Common myeloid progenitor, CD34-positive (primary cell): Measurements from ENCODE around the gene KRT2.

Experiments used
- CTCF ChIA-PET: fragments of 350-600 bp; sonication (Branson Sonifier 250); formaldehyde crosslinking; loops from one replicate; lab custom pipeline; 2021; ENCODE audit warnings: antibody characterized with exemption; lab: Charles Lee
- POLR2A ChIA-PET: fragments of 350-600 bp; sonication (Branson Sonifier 250); formaldehyde crosslinking; loops from one replicate; lab custom pipeline; 2021; ENCODE audit warnings: antibody characterized with exemption; lab: Charles Lee
- DNase-seq, 3 donors: peaks; one replicate each; pipeline versions ENCODE4 v3.0.0 to v3.0.0-alpha.2; 2013
- H3K27ac ChIP-seq, 2 experiments: 1 replicate in 1 of 2; 2 replicates in 1 of 2; pipeline ENCODE4 v1.7.0; 2013; ENCODE audit warnings: inconsistent platforms in 2 of 2, low read length in 2 of 2, mild to moderate bottlenecking in 2 of 2, low read depth in 1 of 2, moderate library complexity in 1 of 2; ENCODE audit not compliant: severe bottlenecking in 2 of 2, insufficient read depth in 1 of 2, poor library complexity in 1 of 2
- H3K27me3 ChIP-seq, 5 experiments: replicated peaks in 2 of 5; 1 replicate in 3 of 5; 2 replicates in 2 of 5; pipeline versions ENCODE4 v1.6.1 to v1.7.0; 2013; ENCODE audit warnings: low read length in 4 of 5, mild to moderate bottlenecking in 2 of 5, moderate library complexity in 2 of 5, inconsistent platforms in 1 of 5; ENCODE audit not compliant: insufficient read depth in 5 of 5, control insufficient read depth in 4 of 5
- H3K36me3 ChIP-seq, 4 experiments: 1 replicate in 2 of 4; 2 replicates in 2 of 4; pipeline versions ENCODE4 v1.6.1 to v1.7.0; 2013; ENCODE audit warnings: low read length in 3 of 4, control low read depth in 1 of 4, mild to moderate bottlenecking in 1 of 4; ENCODE audit not compliant: control insufficient read depth in 4 of 4, insufficient read depth in 4 of 4
- H3K4me1 ChIP-seq, 4 experiments: 1 replicate in 3 of 4; 2 replicates in 1 of 4; pipeline versions ENCODE4 v1.6.1 to v1.7.1; 2013; ENCODE audit warnings: low read length in 3 of 4, mild to moderate bottlenecking in 3 of 4, control low read depth in 1 of 4, inconsistent platforms in 1 of 4, moderate library complexity in 1 of 4; ENCODE audit not compliant: control insufficient read depth in 4 of 4, insufficient read depth in 4 of 4; ENCODE audit errors: control extremely low read depth in 1 of 4
- H3K4me3 ChIP-seq, 7 experiments: 1 replicate in 4 of 7; 2 replicates in 3 of 7; pipeline versions ENCODE4 v1.5.1 to v1.7.0; 2013; ENCODE audit warnings: mild to moderate bottlenecking in 7 of 7, low read length in 6 of 7, moderate library complexity in 6 of 7, inconsistent platforms in 2 of 7, low read depth in 2 of 7, control low read depth in 1 of 7; ENCODE audit not compliant: insufficient read depth in 4 of 7, control insufficient read depth in 1 of 7; ENCODE audit errors: extremely low read depth in 1 of 7
- H3K9me3 ChIP-seq, 5 experiments: 1 replicate in 4 of 5; 2 replicates in 1 of 5; pipeline versions ENCODE4 v1.6.1 to v1.7.1; 2013; ENCODE audit warnings: low read length in 4 of 5, mild to moderate bottlenecking in 2 of 5, inconsistent platforms in 1 of 5, low read depth in 1 of 5, moderate library complexity in 1 of 5; ENCODE audit not compliant: control insufficient read depth in 4 of 5, insufficient read depth in 2 of 5; ENCODE audit errors: control extremely low read depth in 1 of 5
- WGBS: methylation state at CpG from one replicate; pipeline ENCODE4 v1.1.5; 2013; ENCODE audit not compliant: insufficient coverage; 5-methylcytosine and 5-hydroxymethylcytosine counted together

KRT2 gene

GRCh38 chr12:52637299-52637698, 14.7 kb downstream of the KRT2 start:
- CTCF ChIA-PET: no interaction called here
- Histone ChIP-seq H3K9me3 (no peaks in the 10 kb centered on the region), H3K4me1 (peaks cover 3 to 31% (median 27%) of the 10 kb centered on the region in 4 experiments), H3K36me3 (no peaks in the 10 kb centered on the region), H3K27me3 (no peaks in the 10 kb centered on the region), H3K27ac (no peak overlapping the region), H3K4me3 (no peak overlapping the region)
- 97% methylated on average over 3 of the region's 4 CpGs for WGBS
- no peak for DNase-seq
- POLR2A ChIA-PET: no interaction called here

DNA sequence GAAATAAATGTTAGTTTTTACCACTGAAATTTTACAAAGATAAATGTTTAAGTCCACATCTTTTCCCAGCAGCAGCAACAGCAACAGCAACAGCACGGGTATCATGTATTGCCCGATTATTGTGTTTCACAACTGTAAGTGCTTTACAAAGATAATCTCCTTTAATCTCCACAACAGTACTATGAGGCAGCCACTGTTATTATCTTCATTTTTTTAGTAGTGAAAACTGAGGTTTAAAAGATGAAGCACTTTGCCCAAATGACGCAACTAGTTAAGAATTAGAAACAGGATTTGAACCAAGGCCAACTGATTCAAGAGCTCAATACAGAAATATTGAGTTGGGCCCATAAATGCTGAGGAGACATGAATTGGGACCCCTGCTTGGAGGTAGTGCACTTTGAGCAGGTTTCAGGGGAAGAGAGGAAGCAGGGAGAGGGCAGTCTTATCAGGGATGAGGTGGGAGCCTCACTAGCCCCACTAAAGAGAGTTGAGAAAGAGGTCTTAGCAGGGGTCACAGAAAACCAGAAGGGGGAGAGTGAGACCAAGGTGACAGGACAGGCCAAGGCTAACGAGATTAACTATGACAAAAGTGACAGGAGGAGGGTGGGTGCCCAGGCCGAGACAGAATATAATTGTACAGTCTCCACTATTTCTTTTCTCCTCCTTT, 15.3 kb downstream of the KRT2 start:
- CTCF ChIA-PET: no interaction called here
- Histone ChIP-seq H3K36me3 (no peaks in the 10 kb centered on the region), H3K27me3 (no peaks in the 10 kb centered on the region), H3K27ac (no peak overlapping the region), H3K4me1 (peaks cover 6 to 35% (median 33%) of the 10 kb centered on the region in 4 experiments), H3K4me3 (no peak overlapping the region), H3K9me3 (no peaks in the 10 kb centered on the region)
- POLR2A ChIA-PET: no interaction called here
- DNase-seq: no peak
- WGBS: 97% methylated on average over 3 of the region's 5 CpGs

DNA sequence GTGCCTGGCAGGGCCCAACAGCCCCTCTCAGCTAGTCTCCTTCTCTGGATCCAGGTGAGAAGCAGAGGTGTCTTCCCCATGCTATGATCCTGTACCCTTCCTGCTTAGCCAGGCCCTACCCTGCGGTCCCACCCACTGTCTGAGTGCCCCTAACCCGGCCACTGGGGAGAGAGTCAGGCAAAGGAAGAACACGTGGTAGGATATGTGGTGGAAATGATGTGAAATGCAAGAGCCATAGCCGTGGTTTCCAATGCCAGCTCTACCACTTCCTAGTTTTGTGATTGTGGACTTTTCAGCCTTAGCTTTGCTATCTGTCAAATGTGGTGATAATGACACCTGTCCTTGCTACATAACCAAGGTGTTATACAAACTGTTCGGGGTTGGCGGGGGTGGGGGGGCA, 15.8 kb downstream of the KRT2 start:
- no peaks in the 10 kb centered on the region for H3K27me3 ChIP-seq
- 22% methylated on average over 3 of the region's 6 CpGs for WGBS
- no peaks in the 10 kb centered on the region for H3K9me3 ChIP-seq
- ChIA-PET POLR2A (no interaction called here), CTCF (no interaction called here)
- peaks cover 10 to 40% (median 36%) of the 10 kb centered on the region in 4 experiments for H3K4me1 ChIP-seq
- no peak overlapping the region for H3K4me3 ChIP-seq
- DNase-seq: peak in 2 of 3 donors; percentile 45 to 56
- H3K36me3 ChIP-seq: no peaks in the 10 kb centered on the region
- H3K27ac ChIP-seq: no peak overlapping the region

DNA sequence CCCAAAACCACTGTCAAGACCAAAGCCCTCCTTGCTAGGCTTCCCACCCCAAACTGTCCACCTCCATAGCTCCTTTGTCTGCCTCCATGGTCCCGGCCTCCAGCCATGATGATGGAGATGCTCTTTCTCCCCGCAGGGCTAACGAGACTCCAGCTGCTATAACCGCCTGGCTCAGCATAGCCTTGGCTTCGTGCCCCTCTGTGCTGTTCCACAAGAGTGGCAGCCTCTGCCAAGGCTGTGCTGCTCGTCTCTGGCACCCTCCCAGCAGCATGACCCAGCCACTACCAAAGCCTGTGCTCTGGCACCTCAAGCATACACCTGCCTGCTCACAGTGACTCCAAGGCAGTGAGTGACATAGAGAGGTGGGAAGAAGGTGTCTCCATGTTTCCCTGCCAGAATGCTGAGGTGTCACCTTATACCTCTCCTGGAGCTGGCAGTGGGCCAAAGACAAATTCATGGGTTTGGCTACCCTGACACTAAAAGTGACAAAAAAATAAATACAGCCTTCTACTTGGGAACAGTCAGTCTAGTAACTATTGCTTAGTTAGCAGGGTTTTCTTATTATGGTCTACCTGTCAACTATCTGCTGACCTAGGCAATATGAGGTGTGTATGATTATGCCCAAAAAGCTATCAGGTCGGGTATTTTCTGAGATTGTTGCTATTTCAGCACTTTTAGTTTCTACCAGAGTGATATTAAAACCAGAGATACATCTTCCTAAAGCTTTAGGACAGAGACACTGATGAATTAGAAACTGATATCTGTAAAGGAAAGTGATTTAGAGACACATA, 17.6 kb downstream of the KRT2 start:
- POLR2A ChIA-PET: no interaction called here
- DNase-seq: peak in 1 of 3 donors; percentile 15
- no peaks in the 10 kb centered on the region for H3K9me3 ChIP-seq
- H3K4me3 ChIP-seq: no peak overlapping the region
- no peak overlapping the region for H3K27ac ChIP-seq
- no peaks in the 10 kb centered on the region for H3K36me3 ChIP-seq
- no peaks in the 10 kb centered on the region for H3K27me3 ChIP-seq
- 80% methylated on average over 5 of the region's 7 CpGs for WGBS
- H3K4me1 ChIP-seq: peaks cover 15 to 58% (median 53%) of the 10 kb centered on the region in 4 experiments
- CTCF ChIA-PET: no interaction called here

GRCh38 chr12:52633383-52633782, 18.6 kb downstream of the KRT2 start:
- no peaks in the 10 kb centered on the region for H3K9me3 ChIP-seq
- no peaks in the 10 kb centered on the region for H3K27me3 ChIP-seq
- H3K27ac ChIP-seq: no peak overlapping the region
- CTCF ChIA-PET: interaction anchor here (0.8 to 1.7 kb wide), 8 partner anchors 14 to 237 kb away, joined by 3 to 10 read pairs (median 3); no protein-coding TSS in a partner anchor
- no peak overlapping the region for H3K4me3 ChIP-seq
- peaks cover 15 to 65% (median 59%) of the 10 kb centered on the region in 4 experiments for H3K4me1 ChIP-seq
- DNase-seq: peak; percentile 58 to 96 (median 93)
- POLR2A ChIA-PET: no interaction called here
- H3K36me3 ChIP-seq: no peaks in the 10 kb centered on the region
- WGBS: 0% methylated on average over 4 of the region's 4 CpGs

GRCh38 chr12:52632656-52633055, 19.4 kb downstream of the KRT2 start:
- no peaks in the 10 kb centered on the region for H3K36me3 ChIP-seq
- H3K27ac ChIP-seq: no peak overlapping the region
- 94% methylated on average over 2 of the region's 4 CpGs for WGBS
- POLR2A ChIA-PET: no interaction called here
- CTCF ChIA-PET: interaction anchor here (1.1 to 1.7 kb wide), 4 partner anchors 14 to 49 kb away, joined by 3 to 10 read pairs (median 4); no protein-coding TSS in a partner anchor
- H3K9me3 ChIP-seq: no peaks in the 10 kb centered on the region
- H3K4me1 ChIP-seq: peaks cover 15 to 65% (median 59%) of the 10 kb centered on the region in 4 experiments
- peak overlapping the region in 1 of 7 experiments; percentile 14 for H3K4me3 ChIP-seq
- DNase-seq: no peak
- H3K27me3 ChIP-seq: no peaks in the 10 kb centered on the region
